PC-9 (cell line): Measurements from ENCODE around the gene RBM19. TPM values are rescaled to one million over a fixed set of nuclear protein-coding genes. Genes with fewer than 3 reads are reported as not detected.

Experiments
- BruUV-seq: library from RNA; stranded (reverse); fragments of 400-500 nt; replicated peaks from 2 replicates; lab custom pipeline; 2021; lab: Mats Ljungman, UMichigan
- CTCF ChIA-PET: fragments of 300-600 bp; sonication (Branson Sonifier 250); formaldehyde crosslinking; loops from one replicate; lab custom pipeline; 2022; ENCODE audit warnings: antibody characterized with exemption; lab: Charles Lee
- POLR2A ChIA-PET: fragments of 300-600 bp; sonication (Branson Sonifier 250); formaldehyde crosslinking; loops from one replicate; lab custom pipeline; 2022; ENCODE audit warnings: antibody characterized with exemption; ENCODE audit not compliant: unreplicated experiment; lab: Charles Lee
- DNase-seq, 2 experiments: peaks; one replicate each; pipeline versions ENCODE4 v3.0.0 to v3.0.0-alpha.2; 2015 to 2022; ENCODE audit warnings: mixed read lengths in 1 of 2
- H2AFZ ChIP-seq: fragments of 200-600 bp; sonication (generic); 2 replicates; pipeline ENCODE4 v1.8.1; 2017; ENCODE audit warnings: antibody characterized with exemption
- H3F3A ChIP-seq: fragments of 200-600 bp; sonication (generic); 2 replicates; pipeline ENCODE4 v1.8.1; 2017; ENCODE audit warnings: antibody characterized with exemption, mild to moderate bottlenecking, low read depth; ENCODE audit not compliant: insufficient read depth
- H3K27ac ChIP-seq: fragments of 200-600 bp; sonication (generic); 2 replicates; pipeline ENCODE4 v1.6.1; 2016; ENCODE audit warnings: mixed run types
- H3K27me3 ChIP-seq: fragments of 200-600 bp; sonication (generic); 2 replicates; pipeline ENCODE4 v1.6.1; 2016; ENCODE audit warnings: low read depth, mixed run types; ENCODE audit not compliant: insufficient read depth
- H3K36me3 ChIP-seq: fragments of 200-600 bp; sonication (generic); 2 replicates; pipeline ENCODE4 v1.6.1; 2016; ENCODE audit warnings: low read depth, mixed run types
- H3K4me1 ChIP-seq: fragments of 200-600 bp; sonication (generic); replicated peaks from 2 replicates; pipeline ENCODE4 v1.6.1; 2016; ENCODE audit warnings: mixed run types; ENCODE audit not compliant: insufficient read depth
- H3K4me2 ChIP-seq: fragments of 200-600 bp; sonication (generic); 2 replicates; pipeline ENCODE4 v1.6.1; 2017; ENCODE audit warnings: mixed run types
- H3K4me3 ChIP-seq: fragments of 200-600 bp; sonication (generic); 2 replicates; pipeline ENCODE4 v1.6.1; 2016; ENCODE audit warnings: mixed run types
- H3K79me2 ChIP-seq: fragments of 200-600 bp; sonication (generic); 2 replicates; pipeline ENCODE4 v1.6.1; 2017; ENCODE audit warnings: low read depth, mixed run types
- H3K9me2 ChIP-seq: fragments of 200-600 bp; sonication (generic); 2 replicates; pipeline ENCODE4 v1.8.1; 2017; ENCODE audit warnings: mild to moderate bottlenecking; ENCODE audit not compliant: insufficient read depth
- H3K9me3 ChIP-seq: fragments of 200-600 bp; sonication (generic); 2 replicates; pipeline ENCODE4 v1.8.1; 2016; ENCODE audit warnings: low read depth; ENCODE audit not compliant: insufficient read depth
- H4K20me1 ChIP-seq: fragments of 200-600 bp; sonication (generic); 2 replicates; pipeline ENCODE4 v1.8.1; 2017; ENCODE audit not compliant: insufficient read depth
- CTCF ChIP-seq: fragments of 200-600 bp; sonication (generic); conservative IDR thresholded peaks from 2 replicates; pipeline ENCODE4 v1.6.1; 2017; ENCODE audit warnings: mixed run types, antibody characterized with exemption, mild to moderate bottlenecking, moderate library complexity
- EZH2 ChIP-seq: fragments of 200-600 bp; sonication (generic); IDR thresholded peaks from 2 replicates; pipeline ENCODE4 v1.8.0; 2017; ENCODE audit warnings: antibody characterized with exemption, low read depth
- intact Hi-C: fragments of 100-400 bp; cut with micrococcal nuclease; formaldehyde crosslinking; loops from one replicate; pipeline ENCODE4 v1.10.0; 2022; ENCODE audit not compliant: unreplicated experiment
- total RNA-seq: library from RNA; stranded (reverse); gene quantifications from 2 replicates; pipeline ENCODE4 v1.2.3, GENCODE V29; 2021

The RBM19 gene
- total RNA-seq, 1 experiment from 2014 or later, result 23.8 TPM

DNA sequence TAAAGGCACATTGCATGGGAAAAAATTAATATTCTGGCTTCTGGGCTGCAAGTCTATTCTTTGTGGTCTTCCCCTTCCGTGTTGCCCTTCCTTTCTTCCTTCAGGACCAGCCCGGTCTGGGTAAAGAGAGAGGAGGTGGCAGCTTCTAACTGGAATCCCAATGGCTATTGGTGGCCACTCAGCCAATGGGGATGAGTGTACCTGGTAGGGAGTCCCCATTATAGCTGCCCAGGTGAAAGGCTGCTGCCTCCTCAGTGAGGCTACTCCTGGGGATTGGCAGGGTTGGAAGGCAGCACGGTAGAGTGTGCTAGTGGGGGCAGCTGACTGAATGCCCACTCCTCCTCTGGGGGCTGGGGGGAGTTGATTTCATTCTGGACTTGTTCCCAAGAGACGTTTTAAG is 112.6 kb downstream of the RBM19 start:
- Histone ChIP-seq H3K79me2 (no peaks in the 10 kb centered on the region), H3K4me1 (no peaks in the 10 kb centered on the region), H3K27ac (no peak overlapping the region), H3F3A (no peaks in the 10 kb centered on the region), H3K4me2 (no peak overlapping the region), H3K9me2 (no peaks in the 10 kb centered on the region), H3K36me3 (no peaks in the 10 kb centered on the region), H2AFZ (no peak overlapping the region), H3K9me3 (no peaks in the 10 kb centered on the region), H3K4me3 (no peak overlapping the region), H4K20me1 (no peaks in the 10 kb centered on the region), H3K27me3 (no peaks in the 10 kb centered on the region)
- CTCF ChIA-PET, result no interaction called here
- BruUV-seq, result no TSS peak
- POLR2A ChIA-PET, result no interaction called here
- intact Hi-C loops, result no loop called here
- TF ChIP-seq CTCF, result no peak
- TF ChIP-seq EZH2, result no peak
- DNase-seq, result no peak

GRCh38 chr12:113852695-113853490 is 113.2 kb downstream of the RBM19 start:
- DNase-seq, result no peak
- no peak overlapping the region for H2AFZ ChIP-seq
- H3K27me3 ChIP-seq, result no peaks in the 10 kb centered on the region
- CTCF ChIA-PET, result no interaction called here
- no peak overlapping the region for H3K4me2 ChIP-seq
- H3K4me3 ChIP-seq, result no peak overlapping the region
- no TSS peak for BruUV-seq
- H4K20me1 ChIP-seq, result no peaks in the 10 kb centered on the region
- no peaks in the 10 kb centered on the region for H3K9me2 ChIP-seq
- no peaks in the 10 kb centered on the region for H3K4me1 ChIP-seq
- intact Hi-C loops, result no loop called here
- POLR2A ChIA-PET, result no interaction called here
- no peak for TF ChIP-seq EZH2
- TF ChIP-seq CTCF, result no peak
- no peaks in the 10 kb centered on the region for H3K79me2 ChIP-seq
- no peak overlapping the region for H3K27ac ChIP-seq
- H3K36me3 ChIP-seq, result no peaks in the 10 kb centered on the region
- no peaks in the 10 kb centered on the region for H3F3A ChIP-seq
- H3K9me3 ChIP-seq, result no peaks in the 10 kb centered on the region

- no TSS peak for BruUV-seq
- intact Hi-C loops, result no loop called here
- Histone ChIP-seq H3K9me3 (no peaks in the 10 kb centered on the region), H3K4me3 (no peak overlapping the region), H3K79me2 (no peaks in the 10 kb centered on the region), H3K9me2 (no peaks in the 10 kb centered on the region), H3K4me1 (no peaks in the 10 kb centered on the region), H3K4me2 (no peak overlapping the region), H4K20me1 (no peaks in the 10 kb centered on the region), H3F3A (no peaks in the 10 kb centered on the region), H3K27ac (no peak overlapping the region), H3K27me3 (no peaks in the 10 kb centered on the region), H2AFZ (no peak overlapping the region), H3K36me3 (no peaks in the 10 kb centered on the region)
- ChIA-PET CTCF (no interaction called here), POLR2A (no interaction called here)
- no peak for DNase-seq
- TF ChIP-seq EZH2, result no peak
- TF ChIP-seq CTCF, result no peak
Observed at GRCh38 chr12:113852264-113852663, 113.9 kb downstream of the RBM19 start.
